Measurements from ENCODE around the gene OR4N5. TPM values are rescaled to one million over a fixed set of nuclear protein-coding genes. Genes with fewer than 3 reads are reported as not detected.

OR4N5 gene
- total RNA-seq, 1 donor from 2014 or later = not detected

GRCh38 chr14:20176330-20176729 is 37.7 kb downstream of the OR4N5 start:
- Histone ChIP-seq H3K36me3 (ENCODE audit: control insufficient read depth, insufficient read depth, low read length) (no peaks in the 10 kb centered on the region), H3K27me3 (ENCODE audit: control insufficient read depth, insufficient read depth, low read length) (no peaks in the 10 kb centered on the region), H3K4me3 (ENCODE audit: low read depth, low read length) (no peak overlapping the region)
- no peak for DNase-seq (ENCODE audit: low read depth)
- no peak for TF ChIP-seq CTCF (IDR thresholded peaks at IDR 0.05; ENCODE audit: insufficient read depth, low read length, poor library complexity, severe bottlenecking)

DNA sequence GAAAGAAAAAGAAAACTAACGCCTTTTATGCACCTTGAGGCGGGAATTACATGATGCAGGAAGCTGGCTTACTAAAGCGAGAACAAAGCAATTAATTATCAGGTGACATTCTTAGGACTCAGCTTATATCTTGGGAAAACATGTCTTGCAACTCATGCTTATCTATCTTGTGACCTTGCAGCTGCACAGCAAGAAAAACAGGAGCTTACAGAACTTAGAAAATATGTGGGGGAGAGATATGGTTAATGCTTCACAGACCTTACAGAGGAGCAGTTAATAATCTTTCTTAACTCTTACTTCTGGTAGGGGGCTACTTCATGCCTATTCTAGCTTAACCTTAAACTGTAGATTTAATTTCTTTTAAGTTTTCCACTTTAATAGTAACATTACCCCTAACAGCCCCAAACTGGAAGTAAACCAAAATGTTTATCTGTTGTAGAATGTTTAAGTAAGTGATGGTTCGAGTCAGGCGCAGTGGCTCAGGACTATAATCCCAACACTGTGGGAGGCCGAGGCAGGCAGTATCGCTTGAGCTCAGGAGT is 38.9 kb downstream of the OR4N5 start:
- no peak for DNase-seq (ENCODE audit: low read depth)
- no peaks in the 10 kb centered on the region for H3K27me3 ChIP-seq (ENCODE audit: control insufficient read depth, insufficient read depth, low read length)

GRCh38 chr14:20179218-20179617 is 40.6 kb downstream of the OR4N5 start:
- no peak for TF ChIP-seq CTCF (IDR thresholded peaks at IDR 0.05; ENCODE audit: insufficient read depth, low read length, poor library complexity, severe bottlenecking)
- Histone ChIP-seq H3K36me3 (ENCODE audit: control insufficient read depth, insufficient read depth, low read length) (no peaks in the 10 kb centered on the region), H3K4me3 (ENCODE audit: low read depth, low read length) (no peak overlapping the region), H3K27me3 (ENCODE audit: control insufficient read depth, insufficient read depth, low read length) (no peaks in the 10 kb centered on the region)
- DNase-seq (ENCODE audit: low read depth) = no peak

More for the DNA sequence above, 38.9 kb downstream of the OR4N5 start:
- no peak for TF ChIP-seq CTCF (IDR thresholded peaks at IDR 0.05; ENCODE audit: insufficient read depth, low read length, poor library complexity, severe bottlenecking)
- Histone ChIP-seq H3K4me3 (ENCODE audit: low read depth, low read length) (no peak overlapping the region), H3K36me3 (ENCODE audit: control insufficient read depth, insufficient read depth, low read length) (no peaks in the 10 kb centered on the region)

- no peaks in the 10 kb centered on the region for H3K36me3 ChIP-seq (ENCODE audit: control insufficient read depth, insufficient read depth, low read length)
- no peak for TF ChIP-seq CTCF (IDR thresholded peaks at IDR 0.05; ENCODE audit: insufficient read depth, low read length, poor library complexity, severe bottlenecking)
These were observed 41.3 kb downstream of the OR4N5 start for GRCh38 chr14:20179880-20180279.

GRCh38 chr14:20180486-20180885 is 41.9 kb downstream of the OR4N5 start:
- Histone ChIP-seq H3K36me3 (ENCODE audit: control insufficient read depth, insufficient read depth, low read length) (no peaks in the 10 kb centered on the region), H3K27me3 (ENCODE audit: control insufficient read depth, insufficient read depth, low read length) (no peaks in the 10 kb centered on the region), H3K4me3 (ENCODE audit: low read depth, low read length) (no peak overlapping the region)
- TF ChIP-seq CTCF (IDR thresholded peaks at IDR 0.05; ENCODE audit: insufficient read depth, low read length, poor library complexity, severe bottlenecking) = no peak
- no peak for DNase-seq (ENCODE audit: low read depth)

More at GRCh38 chr14:20179880-20180279, 41.3 kb downstream of the OR4N5 start:
- no peak for DNase-seq (ENCODE audit: low read depth)
- Histone ChIP-seq H3K27me3 (ENCODE audit: control insufficient read depth, insufficient read depth, low read length) (no peaks in the 10 kb centered on the region), H3K4me3 (ENCODE audit: low read depth, low read length) (no peak overlapping the region)

DNA sequence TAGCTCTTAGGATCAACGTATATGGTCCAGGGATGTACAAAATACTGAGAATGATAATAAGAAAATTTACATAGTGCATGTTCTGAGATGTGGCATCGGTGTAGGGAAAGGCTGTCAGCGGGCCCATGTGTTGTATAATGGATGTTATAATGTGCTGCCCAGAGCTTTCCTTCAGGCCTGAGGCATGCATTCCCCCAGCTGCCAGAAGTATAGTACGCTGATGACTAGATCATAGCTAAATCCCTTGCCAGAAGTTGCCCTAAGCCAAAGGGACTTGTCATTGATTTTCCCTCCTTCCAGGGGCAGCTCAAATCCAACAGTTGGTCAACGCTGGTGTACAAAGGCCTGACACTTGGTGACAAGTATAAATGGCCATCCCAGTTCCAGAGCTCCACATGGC is 45.6 kb downstream of the OR4N5 start:
- DNase-seq (ENCODE audit: low read depth) = no peak
- no peak for TF ChIP-seq CTCF (IDR thresholded peaks at IDR 0.05; ENCODE audit: insufficient read depth, low read length, poor library complexity, severe bottlenecking)
- Histone ChIP-seq H3K4me3 (ENCODE audit: low read depth, low read length) (no peak overlapping the region), H3K27me3 (ENCODE audit: control insufficient read depth, insufficient read depth, low read length) (no peaks in the 10 kb centered on the region), H3K36me3 (ENCODE audit: control insufficient read depth, insufficient read depth, low read length) (no peaks in the 10 kb centered on the region)
